Fibroblast of pulmonary artery (primary cell): ENCODE data around the gene CYP4B1.
"Not testable (repeated sequence)": the region's sequence is repeated elsewhere in the genome, so short reads cannot be mapped to it uniquely, and the experiment has no call there.

Experiments used
- DNase-seq: peaks from one replicate; pipeline ENCODE4 v3.0.0-alpha.2; 2010; ENCODE audit warnings: low read depth
- H3K4me3 ChIP-seq: replicated peaks from 2 replicates; pipeline ENCODE4 v1.5.1; 2011; ENCODE audit warnings: low read depth, mild to moderate bottlenecking, control low read depth, low read length, moderate library complexity
- TF ChIP-seq, protein P1 (sequence below): IDR thresholded peaks from 2 replicates; pipeline ENCODE4 v1.5.1; 2011; ENCODE audit warnings: mild to moderate bottlenecking, control low read depth, low read length, inconsistent platforms; ENCODE audit errors: missing control alignments

Gene CYP4B1

GRCh38 chr1:46769028-46769740 is 29.7 kb upstream of the CYP4B1 start:
- DNase-seq = no peak
- H3K4me3 ChIP-seq = no peak overlapping the region
- TF ChIP-seq, protein P1, sequence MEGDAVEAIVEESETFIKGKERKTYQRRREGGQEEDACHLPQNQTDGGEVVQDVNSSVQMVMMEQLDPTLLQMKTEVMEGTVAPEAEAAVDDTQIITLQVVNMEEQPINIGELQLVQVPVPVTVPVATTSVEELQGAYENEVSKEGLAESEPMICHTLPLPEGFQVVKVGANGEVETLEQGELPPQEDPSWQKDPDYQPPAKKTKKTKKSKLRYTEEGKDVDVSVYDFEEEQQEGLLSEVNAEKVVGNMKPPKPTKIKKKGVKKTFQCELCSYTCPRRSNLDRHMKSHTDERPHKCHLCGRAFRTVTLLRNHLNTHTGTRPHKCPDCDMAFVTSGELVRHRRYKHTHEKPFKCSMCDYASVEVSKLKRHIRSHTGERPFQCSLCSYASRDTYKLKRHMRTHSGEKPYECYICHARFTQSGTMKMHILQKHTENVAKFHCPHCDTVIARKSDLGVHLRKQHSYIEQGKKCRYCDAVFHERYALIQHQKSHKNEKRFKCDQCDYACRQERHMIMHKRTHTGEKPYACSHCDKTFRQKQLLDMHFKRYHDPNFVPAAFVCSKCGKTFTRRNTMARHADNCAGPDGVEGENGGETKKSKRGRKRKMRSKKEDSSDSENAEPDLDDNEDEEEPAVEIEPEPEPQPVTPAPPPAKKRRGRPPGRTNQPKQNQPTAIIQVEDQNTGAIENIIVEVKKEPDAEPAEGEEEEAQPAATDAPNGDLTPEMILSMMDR = no peak

DNA sequence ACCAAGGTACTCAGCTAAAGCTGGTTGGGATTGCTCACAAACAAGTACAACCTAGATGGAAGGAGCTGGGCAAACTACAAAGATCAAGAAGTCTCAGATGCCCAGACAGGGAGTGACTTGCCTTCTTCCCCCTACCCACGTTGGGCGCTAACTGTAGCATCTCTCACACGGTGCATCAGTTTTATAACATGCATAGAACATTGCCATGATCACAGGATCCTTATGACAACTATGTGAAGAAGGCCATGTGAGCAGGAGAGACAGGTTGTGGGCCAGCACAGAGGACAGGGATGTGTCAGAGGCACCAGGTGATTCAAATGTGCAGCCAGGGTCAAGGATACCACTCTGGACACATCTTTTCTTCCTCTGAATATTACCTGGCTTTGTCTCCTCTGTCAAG is 28.3 kb upstream of the CYP4B1 start:
- H3K4me3 ChIP-seq = no peak overlapping the region
- TF ChIP-seq, protein P1 = no peak
- no peak for DNase-seq

DNA sequence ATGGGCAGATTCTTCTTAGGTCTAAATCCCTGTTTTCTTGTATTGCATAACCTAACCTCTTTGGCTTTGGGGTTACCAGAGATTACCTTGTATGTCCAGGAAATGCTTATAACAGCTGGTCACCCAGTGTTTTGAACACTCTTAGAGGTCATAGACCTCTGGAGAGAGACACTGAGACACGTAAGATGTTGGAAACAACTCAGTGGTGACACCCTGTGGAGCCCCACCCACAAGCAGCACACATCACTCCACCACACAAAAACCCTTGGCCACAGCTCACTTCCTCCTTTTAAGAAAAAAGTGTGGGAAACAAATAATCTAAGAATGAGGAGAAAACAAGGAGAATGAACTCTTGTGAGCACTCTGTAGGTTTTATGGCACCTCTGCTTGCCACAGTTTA is 26.3 kb upstream of the CYP4B1 start:
- TF ChIP-seq, protein P1 = no peak
- no peak for DNase-seq
- no peak overlapping the region for H3K4me3 ChIP-seq

DNA sequence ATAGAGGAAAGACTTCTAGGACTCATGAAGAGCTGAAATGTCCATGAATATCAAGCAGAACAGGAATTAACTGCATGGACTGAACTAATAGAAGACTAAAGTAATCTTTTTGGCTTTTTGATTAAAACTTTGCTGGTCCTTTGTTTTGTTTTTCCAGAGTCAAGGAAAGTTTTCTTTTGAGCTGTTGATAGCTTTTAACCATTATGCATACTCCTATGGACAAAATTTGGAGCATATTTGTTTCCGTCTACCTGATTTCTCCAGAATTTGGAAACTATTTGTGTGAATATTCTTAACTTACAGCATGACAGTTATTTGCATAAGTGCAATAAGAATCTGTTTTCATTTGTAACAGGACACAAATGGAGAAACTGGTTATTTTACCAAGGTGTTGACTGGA is 24.5 kb upstream of the CYP4B1 start:
- no peak for DNase-seq
- TF ChIP-seq, protein P1 = no peak
- no peak overlapping the region for H3K4me3 ChIP-seq

DNA sequence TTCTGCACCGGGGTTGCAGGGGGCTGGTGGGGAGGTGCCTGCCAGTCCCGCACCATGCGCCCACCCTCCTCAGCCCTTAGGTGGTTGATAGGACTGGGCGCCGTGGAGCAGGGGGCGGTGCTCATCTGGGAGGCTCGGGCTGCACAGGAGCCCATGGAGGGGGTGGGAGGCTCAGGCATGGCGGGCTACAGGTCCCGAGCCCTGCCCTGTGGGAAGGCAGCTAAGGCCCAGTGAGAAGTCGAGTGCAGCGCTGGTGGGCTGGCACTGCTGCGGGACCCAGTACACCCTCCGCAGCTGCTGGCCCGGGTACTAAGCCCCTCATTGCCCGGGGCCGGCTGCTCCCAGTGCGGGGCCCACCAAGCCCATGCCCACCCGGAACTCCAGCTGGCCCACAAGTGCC is 20.4 kb upstream of the CYP4B1 start:
- not testable (repeated sequence) for DNase-seq, H3K4me3 ChIP-seq

- H3K4me3 ChIP-seq = no peak overlapping the region
- TF ChIP-seq, protein P1 = no peak
- no peak for DNase-seq
These were observed 14.2 kb upstream of the CYP4B1 start for GRCh38 chr1:46784666-46785065.

GRCh38 chr1:46788634-46789033 is 10.2 kb upstream of the CYP4B1 start:
- DNase-seq = not testable (repeated sequence)

DNA sequence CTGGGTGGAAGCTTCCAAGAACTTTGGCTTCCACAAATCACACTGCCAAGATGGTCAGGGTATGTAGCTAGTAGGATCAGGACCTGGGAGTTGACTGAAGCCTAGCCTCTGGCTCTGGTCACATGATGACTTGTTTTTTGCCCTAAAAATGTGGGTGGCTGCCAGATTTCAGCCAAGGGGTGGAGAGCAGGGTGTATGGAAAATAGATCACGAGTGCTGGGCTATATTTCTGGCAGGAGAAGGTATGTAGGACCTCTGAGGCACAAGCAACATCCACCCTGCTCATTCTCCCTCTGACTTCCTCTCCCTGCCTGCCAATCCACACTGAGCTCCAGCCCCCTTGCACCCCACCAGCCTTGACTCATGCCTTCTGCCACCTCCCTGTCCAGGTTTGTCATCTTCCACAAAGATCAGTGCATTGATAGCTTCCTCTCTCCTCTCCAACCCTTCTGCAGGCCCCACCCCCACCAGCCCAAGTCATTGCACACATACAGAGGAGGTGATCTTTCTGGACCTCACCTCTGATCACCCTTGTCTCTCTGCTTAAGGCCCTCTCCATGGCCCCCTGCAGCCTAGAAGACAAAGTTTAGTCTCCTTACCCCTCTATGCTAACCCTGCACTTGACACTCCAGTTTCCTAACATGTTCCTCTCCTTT is 8.3 kb upstream of the CYP4B1 start:
- no peak overlapping the region for H3K4me3 ChIP-seq
- TF ChIP-seq, protein P1 = no peak
- DNase-seq = no peak

More at GRCh38 chr1:46788634-46789033, 10.2 kb upstream of the CYP4B1 start:
- H3K4me3 ChIP-seq = not testable (repeated sequence)
